HL-60/S4 treated with phorbol 12-myristate 13-acetate at 8.2 ng/mL for 4 days and 3 days (cell line): Measurements from ENCODE around the gene MMP10.
"Not testable (repeated sequence)": the region's sequence is repeated elsewhere in the genome, so short reads cannot be mapped to it uniquely, and the experiment has no call there.

ENCODE experiments used
- in situ Hi-C: fragments of 300-500 bp; cut with MboI; formaldehyde crosslinking; loops from 2 replicates; pipeline ENCODE4 v1.15.0; 2022; ENCODE audit warnings: low sequenced_read_pairs

The MMP10 gene

DNA sequence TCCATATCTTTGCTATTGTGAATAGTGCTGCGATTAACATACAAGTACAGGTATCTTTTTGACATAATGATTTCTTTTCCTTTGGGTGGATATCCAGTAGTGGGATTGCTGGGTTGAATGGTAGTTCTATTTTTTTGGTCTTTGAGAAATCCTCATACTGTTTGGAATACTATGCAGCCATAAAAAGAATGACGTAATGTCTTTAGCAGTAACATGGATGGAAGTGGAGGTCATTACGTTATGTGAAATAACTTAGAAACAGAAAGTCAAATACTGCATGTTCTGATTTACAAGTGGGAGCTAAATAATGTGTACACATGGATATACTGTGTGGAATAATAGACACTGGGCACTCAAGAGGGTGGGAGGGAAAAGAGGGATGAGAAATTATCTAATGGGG lies 4.0 kb upstream of the MMP10 start:
- in situ Hi-C loops = no loop called here

DNA sequence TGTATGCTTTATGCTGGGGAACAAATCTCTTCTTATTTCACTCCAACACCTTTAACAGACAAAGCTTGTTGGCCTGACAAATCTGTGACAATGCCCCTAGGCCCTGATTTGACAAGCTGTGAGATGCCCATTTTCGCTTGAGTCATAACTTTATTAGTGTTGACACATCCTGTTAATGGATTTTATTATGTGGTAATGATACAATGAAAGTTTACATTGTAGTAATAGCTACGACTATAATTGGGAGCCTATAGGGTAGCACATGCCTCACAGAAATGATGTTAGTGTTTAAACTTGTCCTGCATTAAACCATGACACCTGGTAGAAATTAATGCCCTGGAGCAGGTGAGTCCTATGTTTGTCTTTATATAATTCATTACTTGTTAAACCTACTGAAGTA lies 3.3 kb upstream of the MMP10 start:
- in situ Hi-C loops = no loop called here

DNA sequence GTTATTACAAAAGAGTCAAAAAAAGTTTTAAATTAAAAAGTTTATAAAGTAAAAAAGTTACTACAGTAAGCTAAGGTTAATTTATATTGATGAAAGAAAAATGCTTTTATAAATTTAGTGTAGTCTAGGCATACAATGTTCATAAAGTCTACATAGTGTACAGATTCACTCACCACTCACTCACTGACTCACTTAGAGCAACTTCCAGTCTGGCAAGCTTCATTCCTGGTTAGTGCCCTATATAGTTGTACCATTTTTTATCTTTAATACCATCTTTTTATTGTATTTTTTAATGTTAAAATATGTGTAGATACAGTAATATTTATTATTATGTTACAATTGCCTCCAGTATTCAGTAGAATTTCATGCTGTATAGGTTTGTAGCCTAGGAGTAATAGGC lies 2.6 kb upstream of the MMP10 start:
- in situ Hi-C loops = no loop called here

DNA sequence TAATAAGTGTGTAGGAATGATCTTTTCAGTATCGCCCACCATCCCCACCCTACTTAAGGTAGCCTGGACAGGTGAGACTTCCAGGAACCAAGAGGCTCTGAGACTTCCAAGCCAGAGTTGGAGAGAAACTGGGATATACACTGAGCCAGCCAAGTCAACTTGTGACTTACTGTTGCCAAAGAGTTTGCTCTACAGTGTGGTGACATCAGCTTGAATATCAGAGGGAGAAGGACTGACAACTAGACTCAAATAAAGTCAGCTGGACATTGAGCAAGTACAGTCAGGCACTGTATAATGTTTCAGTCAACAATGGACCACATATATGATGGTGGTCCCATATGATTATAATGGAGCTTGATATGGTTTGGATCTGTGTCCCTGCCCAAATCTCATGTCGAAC lies 1.2 kb upstream of the MMP10 start:
- in situ Hi-C loops = no loop called here

DNA sequence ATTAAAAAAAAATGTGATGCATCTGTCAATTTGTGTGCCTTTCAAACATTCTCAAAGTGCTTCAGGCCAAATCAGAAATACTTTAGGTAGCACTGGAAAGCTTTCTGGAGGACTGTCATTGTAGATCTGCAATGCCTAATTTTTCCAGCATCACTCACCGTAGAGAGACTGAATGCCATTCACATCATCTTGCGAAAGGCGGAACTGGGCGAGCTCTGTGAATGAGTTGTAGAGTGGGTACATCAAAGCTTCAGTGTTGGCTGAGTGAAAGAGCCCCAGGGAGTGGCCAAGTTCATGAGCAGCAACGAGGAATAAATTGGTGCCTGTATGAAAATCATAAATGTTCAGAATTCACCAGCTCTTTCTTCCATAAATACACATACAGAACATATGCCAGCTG lies 4.0 kb downstream of the MMP10 start:
- in situ Hi-C loops = no loop called here

DNA sequence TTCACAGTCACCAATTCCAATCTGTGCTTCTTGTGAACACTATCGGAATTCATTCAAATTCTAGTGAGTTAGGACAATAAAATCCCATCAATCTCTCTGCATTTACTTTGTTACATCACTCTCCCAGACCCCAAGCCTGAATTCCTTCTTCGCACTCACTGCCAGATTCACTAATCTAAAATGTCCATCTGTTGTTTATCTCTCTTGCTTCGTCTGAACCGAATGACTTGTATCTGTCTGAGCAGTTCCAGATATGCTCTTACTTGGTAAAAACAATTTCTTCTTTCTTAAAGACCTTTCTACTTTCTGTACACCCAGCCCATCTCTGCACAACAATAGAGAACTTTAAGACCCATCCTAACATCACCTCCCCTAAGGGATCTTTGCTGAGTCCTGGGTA lies 7.0 kb downstream of the MMP10 start:
- in situ Hi-C loops = no loop called here

DNA sequence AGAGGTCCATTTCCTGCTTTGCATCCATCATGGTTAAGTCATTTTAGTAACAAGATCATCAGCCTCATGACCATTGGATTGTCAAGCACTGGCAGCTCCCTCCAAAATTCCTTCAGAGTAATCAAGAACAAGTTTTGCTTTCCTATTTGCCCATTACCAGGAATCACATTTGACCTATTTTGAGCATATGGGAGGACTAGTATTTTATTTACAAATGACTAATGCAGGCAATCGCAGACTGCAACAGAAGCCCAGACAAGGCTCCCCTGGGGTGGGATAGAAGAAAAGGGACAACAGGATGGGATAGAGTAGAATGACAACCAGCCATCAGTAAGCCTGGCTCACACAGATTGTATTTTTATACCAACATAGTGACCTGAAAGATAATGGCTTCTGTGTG lies 9.1 kb downstream of the MMP10 start:
- in situ Hi-C loops = no loop called here

DNA sequence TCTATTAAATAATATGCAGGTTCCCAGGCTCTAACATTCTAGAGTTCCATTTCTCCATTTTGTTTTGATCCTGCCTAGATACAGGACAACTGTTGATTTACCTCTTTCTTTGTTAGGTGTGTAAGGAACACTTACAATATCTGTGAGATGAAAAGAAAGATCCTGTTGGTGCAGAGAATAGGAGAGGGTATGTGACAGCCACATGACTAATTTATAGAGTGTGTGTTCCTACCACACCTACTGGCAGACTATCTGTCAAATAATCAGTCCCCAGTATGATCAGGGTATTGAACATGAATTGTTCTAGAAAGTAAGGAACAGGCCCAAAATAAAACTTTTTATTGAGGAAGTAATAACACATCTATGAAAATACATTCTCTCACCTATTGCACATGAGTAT lies 10.2 kb downstream of the MMP10 start:
- in situ Hi-C loops = no loop called here

DNA sequence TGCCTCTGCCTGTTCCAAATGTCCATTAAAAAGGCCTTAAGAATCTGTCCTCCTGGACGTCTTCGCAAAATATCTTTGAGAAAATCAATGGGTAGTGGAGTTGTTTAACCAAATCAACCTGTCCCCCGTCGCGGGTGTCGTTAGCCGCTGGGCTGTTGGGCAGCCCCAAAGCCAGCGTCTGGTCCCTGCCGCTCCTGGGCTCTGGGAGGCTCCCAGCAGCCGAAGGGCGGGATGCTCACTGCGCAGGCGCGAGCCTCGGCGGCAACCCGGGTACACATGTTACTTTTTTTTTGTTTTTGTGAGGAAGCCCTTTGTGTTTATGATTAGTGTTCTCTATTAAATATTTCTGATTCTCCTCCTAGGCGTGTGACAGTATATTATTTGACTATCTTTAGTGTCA lies 12.6 kb downstream of the MMP10 start:
- in situ Hi-C loops = no loop called here

DNA sequence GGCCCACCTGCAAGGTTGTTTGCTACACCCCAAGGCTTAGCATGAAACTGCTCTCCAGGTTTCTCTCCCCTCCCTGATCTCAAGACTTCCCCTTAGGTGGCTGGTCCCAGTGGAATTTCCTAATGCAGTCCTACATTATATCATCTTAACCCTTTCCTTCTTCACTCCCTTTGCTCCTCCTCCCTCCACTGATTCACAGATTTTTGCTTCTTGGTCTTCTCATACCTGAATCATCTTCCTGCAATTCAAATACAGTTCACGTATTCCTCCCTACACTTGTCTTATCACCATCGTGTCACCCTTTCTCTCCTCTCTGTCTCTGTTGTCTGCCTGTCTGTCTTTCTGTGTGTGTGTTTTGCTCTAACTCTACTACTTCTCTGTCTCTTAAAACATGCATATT lies 17.0 kb downstream of the MMP10 start:
- in situ Hi-C loops = no loop called here

DNA sequence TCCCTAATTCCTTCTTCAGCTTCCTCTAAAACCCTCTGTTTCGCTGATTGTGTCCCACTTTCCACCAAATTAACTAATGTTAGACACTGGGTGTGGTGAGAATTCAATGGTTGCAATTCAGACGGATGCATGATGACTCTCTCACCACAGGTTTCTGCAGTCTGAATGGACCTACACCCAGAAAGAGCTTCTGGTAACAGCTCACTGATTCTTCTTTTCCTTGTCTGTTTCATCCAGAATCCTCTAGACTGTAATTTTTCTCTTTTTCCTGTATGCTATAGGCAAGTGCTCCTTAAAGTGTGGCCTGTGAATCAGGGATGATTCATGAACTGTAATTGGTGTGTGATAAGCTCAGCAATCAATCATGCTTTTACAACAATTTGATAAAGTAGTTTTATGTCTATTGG lies 18.1 kb downstream of the MMP10 start:
- in situ Hi-C loops = no loop called here

DNA sequence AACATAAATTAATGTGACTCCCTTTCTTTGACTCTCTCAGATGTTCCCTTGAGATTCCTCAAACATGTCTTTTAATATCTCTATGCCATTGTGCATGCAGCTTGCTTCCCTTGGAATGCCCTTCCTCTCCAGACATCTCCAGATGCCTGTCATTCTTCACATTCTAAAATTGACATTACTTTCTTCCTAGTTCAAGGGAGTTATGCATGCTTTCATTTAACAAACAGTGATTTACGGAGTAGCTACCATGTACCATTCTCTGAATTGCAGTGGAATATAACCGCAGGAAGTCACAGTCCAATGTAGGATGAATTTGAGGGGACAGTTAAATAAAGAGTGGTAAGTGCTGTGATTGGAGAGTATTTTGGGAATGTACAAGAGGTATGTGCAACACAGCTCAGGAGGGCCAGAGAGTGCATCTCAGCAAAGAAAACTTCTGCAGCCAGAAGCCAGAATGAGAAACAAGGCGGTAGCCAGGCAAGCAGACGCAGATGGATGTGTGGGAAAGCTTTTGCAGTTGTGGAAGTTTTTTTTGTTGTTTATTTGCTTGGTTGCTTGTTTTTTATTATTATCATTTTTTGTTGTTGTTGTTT lies 18.7 kb downstream of the MMP10 start:
- in situ Hi-C loops = no loop called here

DNA sequence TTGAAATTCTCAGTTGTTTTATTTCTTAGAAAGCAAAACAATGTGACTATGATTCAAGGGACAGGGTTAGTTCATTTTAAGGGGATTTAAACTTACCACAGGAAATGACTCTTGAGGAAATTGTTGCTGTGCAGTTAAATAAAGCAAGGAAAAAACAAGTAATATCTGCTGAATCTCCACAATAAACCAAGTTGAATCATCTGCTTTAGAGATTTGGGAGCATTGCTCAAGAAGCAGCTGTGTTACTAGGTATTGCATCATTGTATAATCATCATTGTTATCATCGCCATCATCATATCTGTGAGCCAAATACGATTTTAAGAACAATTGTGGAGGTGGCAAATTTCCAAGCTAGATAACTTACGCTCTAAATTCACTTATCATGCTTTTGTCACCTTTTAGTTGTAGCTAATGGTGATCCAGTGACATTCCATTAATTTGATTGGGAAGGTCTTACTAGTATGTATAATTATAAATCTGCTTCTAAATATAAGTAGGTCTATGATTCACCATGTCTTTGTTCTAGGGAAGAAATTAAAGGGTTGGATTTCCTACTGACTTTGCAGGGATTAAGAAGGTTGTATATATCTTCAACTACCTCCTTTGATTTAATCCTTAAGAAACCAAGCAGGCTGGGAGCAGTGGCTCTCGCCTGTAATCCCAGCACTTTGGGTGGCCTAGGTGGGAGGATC lies 19.9 kb downstream of the MMP10 start:
- in situ Hi-C loops = no loop called here

DNA sequence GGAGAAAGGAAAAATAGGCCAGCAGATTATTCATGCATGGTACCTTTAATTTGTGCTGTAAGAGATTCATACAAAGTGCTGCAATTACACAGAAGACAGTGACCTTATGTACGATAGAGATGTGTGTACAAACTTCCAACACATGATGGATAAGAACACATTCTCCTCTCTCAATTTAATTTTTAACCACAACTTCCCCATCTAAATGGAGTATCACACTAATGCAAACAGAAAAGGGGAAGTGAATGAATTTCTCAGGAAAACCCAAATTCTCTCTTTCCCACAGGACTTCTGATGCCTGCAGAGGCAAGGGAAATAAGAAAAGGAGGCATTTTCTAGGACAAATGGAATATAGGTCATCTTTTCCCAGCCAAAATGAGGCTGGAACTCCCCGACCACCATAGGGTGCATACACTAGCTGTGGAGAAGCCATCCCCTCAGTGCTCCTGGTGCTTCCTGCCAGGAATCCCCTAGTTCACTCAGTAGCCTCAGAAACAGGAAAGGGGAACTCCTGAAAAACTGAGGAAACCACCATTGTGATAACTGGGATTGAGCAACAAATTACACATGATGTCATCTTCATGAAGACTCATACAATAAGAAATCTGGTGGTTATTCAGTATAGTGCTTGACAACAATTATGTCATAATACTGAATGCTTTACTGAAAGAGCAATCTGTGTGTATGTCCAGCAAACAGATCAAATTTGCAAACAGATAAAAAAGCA lies 22.4 kb downstream of the MMP10 start:
- in situ Hi-C loops = no loop called here

DNA sequence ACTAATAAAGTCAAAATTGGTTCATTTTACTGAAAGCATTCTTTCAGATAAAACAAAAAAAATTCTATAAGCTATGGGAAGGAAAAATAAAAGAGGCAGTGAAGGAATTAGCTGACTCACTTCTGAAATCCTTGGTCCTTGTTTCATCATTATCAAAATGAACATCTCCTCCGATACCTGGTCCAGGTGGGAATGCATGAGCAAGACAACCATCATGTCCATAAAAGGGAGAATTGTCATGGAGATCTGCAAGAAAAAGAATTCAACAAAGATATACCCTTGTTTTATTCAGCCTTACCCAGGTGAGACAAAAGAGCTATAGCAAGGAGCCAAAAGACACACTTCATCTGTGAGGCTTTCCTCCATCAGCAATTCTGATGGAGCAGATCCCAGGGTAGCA lies 27.2 kb downstream of the MMP10 start:
- in situ Hi-C loops = no loop called here

DNA sequence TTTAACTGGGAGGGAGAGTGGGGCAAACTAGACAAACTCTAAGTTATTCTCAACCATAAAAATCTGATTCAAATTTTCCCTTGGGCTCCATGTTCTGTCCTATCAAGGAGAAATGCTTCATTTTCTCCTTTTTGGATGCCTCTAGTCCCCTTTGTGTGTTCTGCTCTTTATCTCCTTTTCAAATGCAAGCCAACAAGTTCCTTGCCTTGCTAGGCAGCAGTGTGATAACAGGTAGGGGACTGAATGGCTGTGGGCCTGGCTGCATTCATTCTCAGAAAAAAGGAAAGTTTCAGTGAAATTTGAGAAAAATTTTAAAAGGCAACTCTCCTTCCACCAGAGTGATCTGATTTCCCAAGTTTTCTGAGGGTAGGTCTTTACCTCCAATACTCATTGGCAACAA lies 28.8 kb downstream of the MMP10 start:
- in situ Hi-C loops = no loop called here

DNA sequence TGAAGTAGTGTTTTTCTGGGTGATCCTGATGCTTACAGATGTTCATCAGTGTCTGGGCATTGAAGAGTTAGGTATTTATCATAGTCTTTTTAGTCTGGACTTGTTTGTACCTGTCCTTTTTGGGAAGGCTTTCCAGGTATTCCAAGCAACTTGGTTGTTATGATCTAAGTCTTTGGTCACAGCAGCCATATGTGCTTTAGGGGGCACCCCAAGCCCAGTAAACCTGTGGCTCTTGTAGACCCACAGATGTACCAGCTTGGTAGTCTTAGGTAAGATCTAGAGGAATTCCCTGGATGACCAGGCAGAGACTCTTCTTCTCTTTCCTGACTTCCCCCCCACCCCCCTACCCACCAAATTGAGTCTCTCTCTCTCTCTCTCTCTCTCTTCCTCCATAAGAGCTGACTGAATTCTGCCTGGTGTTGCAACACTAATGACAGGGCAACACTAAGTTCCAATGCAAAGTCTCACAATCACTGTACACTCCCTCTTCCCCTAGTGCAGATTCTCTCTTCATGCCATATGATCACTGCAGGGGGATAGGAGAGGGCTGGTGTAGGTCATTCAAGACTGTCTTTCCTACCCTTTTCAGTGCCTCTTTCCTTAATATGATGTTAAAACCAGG lies 31.2 kb downstream of the MMP10 start:
- in situ Hi-C loops = no loop called here

DNA sequence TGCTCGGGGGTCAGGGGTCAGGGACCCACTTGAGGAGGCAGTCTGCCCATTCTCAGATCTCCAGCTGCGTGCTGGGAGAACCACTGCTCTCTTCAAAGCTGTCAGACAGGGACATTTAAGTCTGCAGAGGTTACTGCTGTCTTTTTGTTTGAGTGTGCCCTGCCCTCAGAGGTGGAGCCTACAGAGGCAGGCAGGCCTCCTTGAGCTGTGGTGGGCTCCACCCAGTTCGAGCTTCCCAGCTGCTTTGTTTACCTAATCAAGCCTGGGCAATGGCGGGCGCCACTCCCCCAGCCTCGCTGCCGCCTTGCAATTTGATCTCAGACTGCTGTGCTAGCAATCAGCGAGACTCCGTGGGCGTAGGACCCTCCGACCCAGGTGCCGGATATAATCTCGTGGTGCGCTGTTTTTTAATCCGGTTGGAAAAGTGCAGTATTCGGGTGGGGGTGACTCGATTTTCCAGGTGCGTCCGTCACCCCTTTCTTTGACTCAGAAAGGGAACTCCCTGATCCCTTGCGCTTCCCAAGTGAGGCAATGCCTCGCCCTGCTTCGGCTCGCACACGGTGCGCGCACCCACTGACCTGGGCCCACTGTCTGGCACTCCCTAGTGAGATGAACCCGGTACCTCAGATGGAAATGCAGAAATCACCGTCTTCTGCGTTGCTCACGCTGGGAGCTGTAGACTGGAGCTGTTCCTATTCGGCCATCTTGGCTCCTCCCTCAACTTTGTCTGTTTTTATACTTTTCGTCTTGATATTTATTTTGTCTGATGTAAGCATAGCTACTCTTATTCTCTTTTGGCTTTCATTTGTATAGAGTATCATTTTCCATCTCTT lies 33.5 kb downstream of the MMP10 start:
- in situ Hi-C loops = not testable (repeated sequence)

DNA sequence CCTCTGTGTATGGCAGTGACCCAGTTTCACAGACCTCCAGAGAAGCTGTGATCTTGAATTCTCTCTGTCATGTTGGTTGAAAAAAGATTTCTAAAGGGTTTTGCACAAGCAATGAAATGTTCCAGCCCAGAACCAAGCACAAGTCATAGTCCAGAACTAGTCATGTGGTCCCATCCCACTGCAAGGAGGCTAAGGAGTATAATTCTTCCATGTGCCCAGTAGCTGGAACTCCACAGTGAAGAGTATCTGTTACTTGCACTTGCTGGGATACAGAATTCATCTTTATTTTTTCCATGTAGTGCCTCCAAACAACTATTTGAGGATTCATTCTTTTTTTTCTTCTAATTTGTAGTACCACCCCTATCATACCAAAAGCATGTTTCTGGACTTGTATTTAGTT lies 45.8 kb downstream of the MMP10 start:
- in situ Hi-C loops = no loop called here

DNA sequence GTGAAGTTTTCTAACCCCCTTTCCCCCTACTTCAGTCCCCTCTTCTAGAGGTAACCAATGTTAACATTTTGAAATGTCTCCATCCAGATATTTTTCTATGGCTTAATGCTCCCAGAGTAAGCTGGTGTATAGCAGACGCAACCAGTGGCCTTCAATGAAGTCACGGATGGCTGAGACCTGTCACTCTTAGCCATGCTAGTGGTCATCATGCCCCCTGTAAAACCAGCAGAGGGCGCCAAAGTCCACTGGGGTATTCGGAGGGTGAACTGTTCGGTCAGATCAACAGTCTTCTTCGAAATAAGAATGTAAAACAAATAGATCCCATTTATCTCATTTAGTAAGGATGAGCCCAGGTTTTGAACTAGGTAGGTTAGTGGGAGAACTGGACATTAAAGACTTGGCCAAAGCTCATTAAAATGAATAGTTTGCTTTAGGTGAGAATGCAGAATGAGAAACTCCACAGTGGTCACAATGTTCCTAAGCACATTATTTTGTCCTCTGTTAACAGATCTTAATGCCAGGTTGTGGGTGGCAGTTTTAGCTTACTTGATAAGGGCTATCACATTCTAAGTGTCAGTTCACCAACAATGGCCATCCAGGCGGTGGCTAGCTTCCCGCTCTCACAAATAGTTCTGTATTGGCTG lies 47.1 kb downstream of the MMP10 start:
- in situ Hi-C loops = no loop called here

DNA sequence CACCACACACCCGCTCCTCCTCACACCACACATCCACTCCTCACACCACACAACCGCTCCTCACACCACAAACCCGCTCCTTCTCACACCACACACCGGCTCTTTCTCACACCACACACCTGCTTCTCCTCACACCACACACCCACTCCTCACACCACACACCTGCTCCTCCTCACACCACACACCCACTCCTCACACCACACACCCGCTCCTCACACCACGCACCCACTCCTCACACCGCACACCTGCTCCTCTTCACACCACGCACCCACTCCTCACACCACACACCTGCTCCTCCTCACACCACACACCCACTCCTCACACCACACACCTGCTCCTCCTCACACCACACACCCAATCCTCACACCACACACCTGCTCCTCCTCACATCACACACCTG lies 49.5 kb downstream of the MMP10 start:
- in situ Hi-C loops = not testable (repeated sequence)
